Activated CD4-positive, alpha-beta T cell treated with anti-CD3 and anti-CD28 coated beads for 4 hours (primary cell): ENCODE data around the gene CFAP251.

Experiments
- DNase-seq, 2 donors: peaks; one replicate each; pipeline ENCODE4 v3.0.0-alpha.2; 2020

The CFAP251 gene

GRCh38 chr12:121947981-121948380 is 29.6 kb downstream of the CFAP251 start:
- DNase-seq: no peak

DNA sequence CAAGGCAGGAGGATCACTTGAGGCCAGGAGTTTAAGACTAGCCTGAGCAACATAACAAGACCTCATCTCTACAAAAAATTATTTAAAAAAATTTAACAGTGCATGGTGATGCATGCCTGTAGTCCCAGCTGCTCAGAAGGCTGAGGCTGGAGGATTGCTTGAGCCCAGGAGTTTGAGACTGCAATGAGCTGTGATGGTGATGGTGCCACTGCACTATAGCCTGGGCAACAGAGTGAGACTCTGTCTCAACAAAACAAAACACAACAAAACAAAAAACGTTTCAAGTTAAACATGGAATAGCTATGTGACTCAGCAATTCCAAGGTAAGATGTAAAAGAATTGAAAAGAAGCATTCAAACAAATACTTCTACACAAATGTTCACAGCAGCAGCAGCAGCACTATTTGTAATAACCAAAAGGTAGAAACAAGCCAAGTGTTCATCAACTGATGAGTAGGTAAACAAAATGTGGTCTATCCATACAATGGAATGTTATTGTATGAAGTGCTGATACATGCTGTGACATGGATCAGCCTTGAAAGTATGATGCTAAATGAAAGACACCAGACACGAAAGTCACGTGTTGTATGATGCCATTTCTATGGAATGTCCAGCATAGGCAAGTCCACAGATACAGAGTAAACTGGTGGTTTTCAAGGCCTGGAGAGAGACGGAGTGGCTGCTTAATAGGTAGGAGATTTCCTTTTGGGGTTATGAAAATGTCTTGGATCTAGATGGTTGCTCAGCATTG is 31.4 kb downstream of the CFAP251 start:
- no peak for DNase-seq

DNA sequence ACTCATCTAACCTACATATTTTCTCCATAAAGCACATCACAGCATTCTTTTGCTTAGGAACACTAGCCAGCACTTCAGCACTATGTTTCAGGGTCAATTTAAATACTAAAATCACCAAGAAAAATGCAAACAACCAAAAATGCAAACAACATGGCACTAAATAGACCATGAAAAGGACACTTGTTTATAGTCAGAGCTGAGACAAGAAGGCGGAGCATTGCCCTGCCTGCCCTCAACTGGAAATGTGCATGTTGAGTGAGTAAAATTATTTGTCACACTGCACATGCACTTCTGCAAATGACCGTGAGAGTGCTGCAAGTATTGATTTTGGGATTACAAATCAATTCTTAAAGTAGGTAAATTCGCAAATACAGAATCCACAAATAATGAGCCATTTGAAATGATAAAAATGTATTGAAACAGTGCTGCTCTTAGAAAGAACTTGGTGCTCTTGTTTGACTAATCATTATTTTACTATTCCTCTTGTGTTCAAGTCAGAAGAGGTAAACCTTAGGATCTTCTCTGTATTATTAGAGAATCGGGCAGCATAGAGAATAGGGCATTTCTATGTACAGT is 34.8 kb downstream of the CFAP251 start:
- no peak for DNase-seq

DNA sequence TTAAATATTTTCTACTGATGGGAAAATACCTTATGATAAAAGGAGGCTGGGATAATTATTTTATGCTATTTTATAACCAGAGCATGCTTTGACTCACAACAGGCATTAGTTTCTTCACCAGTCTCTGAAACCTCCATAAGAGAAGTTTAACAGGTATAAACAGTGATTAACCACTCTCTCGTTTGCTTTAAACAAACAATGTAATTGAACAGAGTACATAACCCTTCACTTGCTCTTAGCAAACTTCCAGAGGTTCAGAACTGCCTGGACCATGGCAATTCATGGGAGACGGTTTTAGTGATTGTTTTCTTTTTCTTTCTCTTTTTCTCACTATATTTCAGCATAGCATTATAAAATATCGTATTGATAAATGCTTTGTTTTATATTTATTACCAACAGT is 35.3 kb downstream of the CFAP251 start:
- DNase-seq: no peak

DNA sequence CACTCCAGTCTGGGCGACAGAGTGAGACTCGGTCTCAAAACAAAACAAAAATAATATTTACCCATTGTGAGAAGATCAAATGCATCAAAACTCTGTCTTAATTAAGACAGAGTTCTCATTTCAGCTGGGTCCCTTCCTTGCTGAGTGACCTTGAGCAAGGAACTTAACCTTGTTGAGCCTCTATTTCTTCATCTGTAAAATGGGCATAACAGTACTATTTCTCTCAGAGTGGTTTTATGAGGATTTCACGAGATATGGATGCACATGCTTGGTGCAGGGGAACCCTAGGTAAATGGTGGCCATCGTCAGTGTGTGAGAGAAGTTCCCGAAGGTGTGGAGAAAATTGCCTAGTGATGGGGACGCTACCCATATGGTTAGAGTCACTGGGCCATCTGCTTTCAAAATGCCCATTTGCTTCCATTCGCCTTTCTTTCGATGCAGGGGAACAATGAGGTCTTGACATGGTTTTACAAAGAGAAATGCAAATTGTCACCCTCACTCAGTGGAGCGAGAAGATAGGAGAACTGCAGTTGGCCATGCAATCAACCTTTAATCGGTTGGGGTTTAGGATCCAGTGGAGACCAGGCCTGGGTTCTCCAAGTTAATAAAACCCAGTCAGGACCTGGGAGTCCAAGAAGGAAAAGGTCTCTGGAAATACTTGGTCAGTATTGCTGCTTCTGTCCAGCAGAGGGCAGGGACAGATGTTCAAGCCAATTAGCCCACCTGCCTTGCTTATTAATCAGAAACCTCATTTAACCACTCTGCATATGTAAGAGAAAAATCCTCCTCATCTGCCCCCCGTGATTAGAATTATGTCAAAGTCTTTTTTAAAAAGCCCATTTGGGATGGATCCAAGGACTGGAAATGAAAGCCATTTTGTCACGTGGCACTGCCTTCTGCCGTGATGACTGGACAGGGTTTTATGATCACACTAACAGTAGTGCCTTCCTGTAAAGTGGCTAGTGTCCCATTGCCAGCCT is 37.2 kb downstream of the CFAP251 start:
- DNase-seq: no peak

GRCh38 chr12:121957861-121958515 is 39.6 kb downstream of the CFAP251 start:
- DNase-seq: no peak

DNA sequence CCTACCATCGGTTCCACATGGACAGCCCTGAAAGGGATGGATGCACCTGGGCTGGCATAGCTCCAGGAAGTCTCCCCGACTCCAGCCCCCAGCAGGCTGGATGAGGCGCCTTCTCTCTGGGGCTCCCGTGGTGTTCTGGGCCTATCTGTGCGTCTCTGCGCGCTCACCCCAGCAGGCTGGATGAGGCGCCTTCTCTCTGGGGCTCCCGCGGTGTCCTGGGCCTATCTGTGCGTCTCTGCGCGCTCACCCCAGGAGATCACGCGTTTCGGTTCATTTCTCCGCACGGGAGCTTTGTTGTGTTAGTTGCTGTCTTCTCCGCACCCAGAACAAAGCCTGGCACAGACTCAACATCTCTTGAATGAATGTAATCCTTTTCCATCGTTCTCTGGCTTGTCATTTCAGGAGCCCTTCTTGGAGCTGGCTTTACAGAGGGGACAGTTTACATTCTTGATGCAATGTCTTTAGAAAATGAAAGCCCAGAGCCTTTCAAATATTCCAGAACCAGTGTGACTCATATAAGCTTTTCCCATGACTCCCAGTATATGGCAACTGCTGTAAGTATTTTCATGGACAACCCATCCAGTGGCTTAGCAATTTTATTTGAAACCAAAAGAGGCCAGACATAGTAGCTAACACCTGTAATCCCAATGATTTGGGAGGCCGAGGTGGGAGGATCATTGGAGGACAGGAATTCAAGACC is 40.3 kb downstream of the CFAP251 start:
- no peak for DNase-seq

DNA sequence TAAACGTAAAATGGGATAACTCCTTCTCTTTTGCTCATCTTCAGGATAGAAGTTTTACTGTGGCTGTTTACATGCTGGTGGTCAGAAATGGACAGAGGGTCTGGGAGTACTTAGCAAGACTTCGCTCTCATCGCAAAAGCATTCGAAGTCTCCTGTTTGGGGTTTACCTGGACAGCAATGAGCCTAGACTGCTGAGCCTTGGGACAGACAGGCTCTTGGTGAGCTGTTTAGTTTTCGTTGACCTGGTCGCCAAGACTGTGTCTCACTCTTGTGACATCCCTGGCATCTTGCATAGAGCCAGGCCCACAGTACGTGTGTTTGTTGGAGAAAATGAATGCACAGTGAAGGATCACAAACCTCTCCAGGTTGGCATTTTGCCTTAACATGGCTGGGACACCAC is 42.1 kb downstream of the CFAP251 start:
- DNase-seq: no peak

GRCh38 chr12:121961195-121961879 is 42.9 kb downstream of the CFAP251 start:
- no peak for DNase-seq

GRCh38 chr12:121963341-121964018 is 45.1 kb downstream of the CFAP251 start:
- DNase-seq: no peak

DNA sequence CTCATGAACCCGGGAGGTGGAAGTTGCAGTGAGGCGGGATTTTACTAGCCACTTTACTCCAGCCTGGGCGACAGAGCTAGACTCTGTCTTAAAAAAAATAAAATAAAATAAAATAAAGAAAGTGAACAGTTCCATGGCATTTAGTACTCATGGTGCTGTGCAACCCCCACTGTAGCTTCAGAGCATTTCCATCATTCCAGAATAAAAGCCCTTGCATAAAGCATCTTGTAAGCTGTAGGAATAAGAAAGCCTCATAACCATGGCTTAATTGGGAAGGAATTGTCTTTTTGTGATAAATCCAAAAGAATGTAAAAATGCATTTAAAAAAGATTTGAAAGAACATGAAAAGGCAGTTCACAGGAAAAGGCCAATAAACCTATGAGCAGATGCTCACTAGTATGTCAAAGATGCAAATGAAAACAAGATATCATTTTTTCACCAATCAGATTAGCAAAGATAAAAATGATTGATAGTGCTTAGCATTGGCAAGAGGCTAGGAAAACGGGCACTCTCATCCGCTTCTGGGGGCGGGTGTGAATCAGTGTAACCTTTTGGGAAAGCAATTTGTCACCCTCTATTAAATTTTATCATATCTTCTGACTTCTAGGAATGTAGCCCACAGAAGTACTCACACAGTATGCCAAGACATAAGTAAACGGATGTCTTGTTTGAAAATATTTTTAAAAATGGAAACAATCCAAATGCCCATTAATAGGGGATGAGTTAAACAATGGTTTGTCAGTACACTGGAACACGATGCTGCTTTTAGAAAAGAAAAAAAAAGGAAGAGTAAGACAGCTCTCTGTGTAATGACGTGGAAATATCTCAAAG is 46.6 kb downstream of the CFAP251 start:
- DNase-seq: no peak

DNA sequence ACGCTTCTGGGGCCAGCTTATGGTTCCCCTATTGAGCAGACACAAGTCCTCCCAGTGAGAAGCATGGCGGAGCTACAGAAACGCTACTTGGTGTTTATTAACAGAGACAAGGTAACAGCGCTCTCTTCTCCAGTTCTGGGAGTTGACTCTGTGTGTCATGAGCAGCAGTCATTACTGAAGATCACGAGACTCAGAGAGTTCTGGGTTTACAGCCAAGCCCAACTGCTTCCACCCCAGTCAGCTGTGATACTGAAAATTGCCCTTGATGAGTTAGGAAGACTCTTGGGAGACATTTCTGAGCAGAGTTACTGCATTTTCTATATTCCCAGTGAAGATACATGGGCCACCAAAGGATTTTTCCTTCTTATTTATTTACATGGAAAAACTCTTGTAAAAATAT is 48.6 kb downstream of the CFAP251 start:
- no peak for DNase-seq

DNA sequence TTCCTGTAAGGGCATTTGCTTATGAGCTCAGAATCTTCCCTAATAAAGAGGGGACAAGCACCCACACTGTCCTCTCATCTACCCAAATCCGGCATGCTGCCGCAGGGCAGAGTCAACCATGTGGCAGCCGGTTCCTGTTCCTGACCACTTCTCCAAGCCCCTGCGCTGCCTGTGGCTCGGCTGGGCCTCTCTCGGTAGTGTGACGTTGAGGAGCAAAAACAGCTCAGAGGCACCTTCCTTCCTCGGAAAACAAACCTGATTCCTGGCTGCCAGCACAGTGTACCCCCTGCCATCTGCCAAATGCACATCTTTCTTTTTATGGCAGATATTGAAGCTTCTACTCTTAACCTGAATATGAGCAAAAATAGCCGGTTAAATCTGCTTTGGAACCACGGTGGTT is 50.5 kb downstream of the CFAP251 start:
- no peak for DNase-seq

GRCh38 chr12:121969726-121970125 is 51.3 kb downstream of the CFAP251 start:
- DNase-seq: no peak

GRCh38 chr12:121970581-121971300 is 52.3 kb downstream of the CFAP251 start:
- DNase-seq: no peak

- DNase-seq: no peak
Measured at GRCh38 chr12:121974026-121974985, 55.9 kb downstream of the CFAP251 start.

DNA sequence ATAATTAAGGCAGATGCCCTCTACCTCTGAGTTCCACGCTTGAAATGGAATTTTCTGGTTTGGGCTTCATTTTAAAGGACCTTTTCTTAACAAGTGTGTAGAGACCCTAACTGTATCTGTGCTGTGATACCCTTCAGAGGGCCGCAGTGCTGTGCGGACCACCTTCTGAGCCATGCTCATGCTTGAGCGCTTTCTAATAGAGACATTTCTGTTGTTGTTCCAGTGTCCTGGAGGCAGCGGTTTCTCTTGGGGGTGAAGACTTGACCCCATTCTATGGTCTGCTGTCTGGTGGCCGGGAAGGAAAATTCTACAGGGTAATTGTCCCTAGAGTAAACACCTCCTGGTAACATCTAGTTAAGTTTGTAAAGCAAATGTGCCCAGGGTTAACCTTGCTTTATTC is 56.6 kb downstream of the CFAP251 start:
- DNase-seq: no peak

- DNase-seq: no peak
Measured at GRCh38 chr12:121976950-121977349, 58.6 kb downstream of the CFAP251 start.
